ENCODE results near the gene ZNF547. TPM values are rescaled to one million over a fixed set of nuclear protein-coding genes. Genes with fewer than 3 reads are reported as not detected.

ZNF547 gene
- total RNA-seq, 1 donor from 2014 or later = 9.5 TPM

- TF ChIP-seq CTCF (IDR thresholded peaks at IDR 0.05; ENCODE audit: partially characterized antibody, unreplicated experiment) = no peak
- Mint-ChIP-seq H3K4me3 (ENCODE audit: unreplicated experiment) (peak within 1 kb of the TSS; percentile 99), H3K27me3 (ENCODE audit: unreplicated experiment) (peaks cover 6% of the 10 kb centered on the region), H3K36me3 (ENCODE audit: unreplicated experiment) (no peaks in the 10 kb centered on the region), H3K4me1 (ENCODE audit: low read depth, unreplicated experiment) (peaks cover 5% of the 10 kb centered on the region), H3K27ac (ENCODE audit: unreplicated experiment) (peak within 1 kb of the TSS; percentile 96), H3K9me3 (ENCODE audit: unreplicated experiment) (peaks cover 7% of the 10 kb centered on the region)
- peak; percentile 98 for DNase-seq
Observed at GRCh38 chr19:57320180-57321084, 42.9 kb upstream of the ZNF547 start, which contains the start of gene ZNF543. Gene ZNF543 (plus strand): TSS chr19:57320472. CDS start chr19:57320854, 382 bp downstream.

GRCh38 chr19:57321116-57321515 lies 42.2 kb upstream of the ZNF547 start:
- no peak for DNase-seq
- TF ChIP-seq CTCF (IDR thresholded peaks at IDR 0.05; ENCODE audit: partially characterized antibody, unreplicated experiment) = no peak
- peaks cover 4% of the 10 kb centered on the region for H3K27me3 Mint-ChIP-seq (ENCODE audit: unreplicated experiment)
- peak overlapping the region; percentile 96 for H3K27ac Mint-ChIP-seq (ENCODE audit: unreplicated experiment)
- peaks cover 5% of the 10 kb centered on the region for H3K4me1 Mint-ChIP-seq (ENCODE audit: low read depth, unreplicated experiment)
- no peaks in the 10 kb centered on the region for H3K36me3 Mint-ChIP-seq (ENCODE audit: unreplicated experiment)
- peaks cover 7% of the 10 kb centered on the region for H3K9me3 Mint-ChIP-seq (ENCODE audit: unreplicated experiment)
- H3K4me3 Mint-ChIP-seq (ENCODE audit: unreplicated experiment) = peak overlapping the region; percentile 99

GRCh38 chr19:57321751-57322150 lies 41.6 kb upstream of the ZNF547 start:
- Mint-ChIP-seq H3K27ac (ENCODE audit: unreplicated experiment) (peak overlapping the region; percentile 22), H3K4me3 (ENCODE audit: unreplicated experiment) (peak overlapping the region; percentile 99), H3K27me3 (ENCODE audit: unreplicated experiment) (peaks cover 2% of the 10 kb centered on the region), H3K9me3 (ENCODE audit: unreplicated experiment) (peaks cover 7% of the 10 kb centered on the region), H3K4me1 (ENCODE audit: low read depth, unreplicated experiment) (peaks cover 5% of the 10 kb centered on the region), H3K36me3 (ENCODE audit: unreplicated experiment) (no peaks in the 10 kb centered on the region)
- DNase-seq = no peak
- TF ChIP-seq CTCF (IDR thresholded peaks at IDR 0.05; ENCODE audit: partially characterized antibody, unreplicated experiment) = no peak

GRCh38 chr19:57324992-57325391 lies 38.4 kb upstream of the ZNF547 start:
- Mint-ChIP-seq H3K4me1 (ENCODE audit: low read depth, unreplicated experiment) (peaks cover 5% of the 10 kb centered on the region), H3K36me3 (ENCODE audit: unreplicated experiment) (peaks cover 7% of the 10 kb centered on the region), H3K27me3 (ENCODE audit: unreplicated experiment) (no peaks in the 10 kb centered on the region), H3K9me3 (ENCODE audit: unreplicated experiment) (peaks cover 7% of the 10 kb centered on the region), H3K4me3 (ENCODE audit: unreplicated experiment) (no peak overlapping the region), H3K27ac (ENCODE audit: unreplicated experiment) (no peak overlapping the region)
- no peak for TF ChIP-seq CTCF (IDR thresholded peaks at IDR 0.05; ENCODE audit: partially characterized antibody, unreplicated experiment)
- DNase-seq = no peak

- Mint-ChIP-seq H3K27ac (ENCODE audit: unreplicated experiment) (no peak overlapping the region), H3K4me3 (ENCODE audit: unreplicated experiment) (no peak overlapping the region), H3K9me3 (ENCODE audit: unreplicated experiment) (no peaks in the 10 kb centered on the region), H3K27me3 (ENCODE audit: unreplicated experiment) (peaks cover 1% of the 10 kb centered on the region), H3K4me1 (ENCODE audit: low read depth, unreplicated experiment) (no peaks in the 10 kb centered on the region), H3K36me3 (ENCODE audit: unreplicated experiment) (peaks cover 7% of the 10 kb centered on the region)
- TF ChIP-seq CTCF (IDR thresholded peaks at IDR 0.05; ENCODE audit: partially characterized antibody, unreplicated experiment) = no peak
- no peak for DNase-seq
Observed at GRCh38 chr19:57327993-57328392, 35.4 kb upstream of the ZNF547 start.

Measured in glutamatergic neuron (in vitro differentiated cells).